Measurements from ENCODE around the gene TBXAS1. TPM values are rescaled to one million over a fixed set of nuclear protein-coding genes. Genes with fewer than 3 reads are reported as not detected.

TBXAS1 gene
- total RNA-seq, 1 donor from 2014 or later: 3.5 TPM

DNA sequence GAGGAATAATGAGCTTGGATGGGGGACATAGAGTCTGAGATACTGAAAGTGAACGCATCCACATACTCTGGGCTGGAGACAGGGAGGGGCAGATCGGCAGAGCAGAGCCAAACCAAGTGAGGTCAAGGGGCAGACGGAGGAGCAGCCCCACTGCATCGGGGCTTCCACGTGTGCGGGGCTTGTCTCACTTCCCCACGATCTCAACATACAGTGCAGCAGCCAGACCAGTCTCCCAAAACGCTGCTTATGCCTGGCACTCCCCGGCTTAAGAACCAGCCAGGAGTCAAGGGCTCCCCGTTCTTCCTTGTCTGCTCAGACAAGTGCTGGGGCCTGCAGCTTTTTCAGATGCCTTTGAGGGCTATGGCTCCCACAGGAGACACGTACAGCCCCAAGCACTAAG, 190.1 kb downstream of the TBXAS1 start:
- intact Hi-C loops (cut with micrococcal nuclease): no loop called here
- H3K4me3 Mint-ChIP-seq: no peak overlapping the region
- no peak for DNase-seq
- H3K27ac Mint-ChIP-seq: peak overlapping the region; percentile 2
- peaks cover 22% of the 10 kb centered on the region for H3K36me3 Mint-ChIP-seq (ENCODE audit: low read depth)
- H3K4me1 Mint-ChIP-seq: no peaks in the 10 kb centered on the region
- H3K27me3 Mint-ChIP-seq: no peaks in the 10 kb centered on the region
- no peaks in the 10 kb centered on the region for H3K9me3 Mint-ChIP-seq

DNA sequence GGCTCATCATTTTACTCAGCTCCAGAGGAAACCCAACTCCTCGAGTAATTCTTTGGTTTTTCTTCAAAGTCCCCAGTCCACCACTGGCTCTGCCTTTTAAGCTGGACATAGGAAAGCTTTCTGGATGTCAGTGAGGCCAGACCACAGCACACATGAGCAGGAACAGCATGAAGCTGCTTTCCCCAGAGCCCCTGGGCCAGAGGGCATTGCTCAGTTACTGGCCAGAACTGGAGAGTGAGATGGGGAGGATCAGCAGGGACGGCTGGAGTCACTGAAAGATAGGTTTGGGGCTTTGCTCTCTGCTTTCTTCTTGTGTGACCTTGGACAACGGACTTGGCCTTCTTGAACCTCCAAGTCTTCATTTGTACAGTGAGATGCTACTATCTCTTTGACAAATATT, 190.5 kb downstream of the TBXAS1 start:
- H3K27me3 Mint-ChIP-seq: no peaks in the 10 kb centered on the region
- no peaks in the 10 kb centered on the region for H3K4me1 Mint-ChIP-seq
- no peak overlapping the region for H3K4me3 Mint-ChIP-seq
- H3K27ac Mint-ChIP-seq: no peak overlapping the region
- H3K36me3 Mint-ChIP-seq (ENCODE audit: low read depth): peaks cover 27% of the 10 kb centered on the region
- no peak for DNase-seq
- no peaks in the 10 kb centered on the region for H3K9me3 Mint-ChIP-seq
- intact Hi-C loops (cut with micrococcal nuclease): no loop called here

DNA sequence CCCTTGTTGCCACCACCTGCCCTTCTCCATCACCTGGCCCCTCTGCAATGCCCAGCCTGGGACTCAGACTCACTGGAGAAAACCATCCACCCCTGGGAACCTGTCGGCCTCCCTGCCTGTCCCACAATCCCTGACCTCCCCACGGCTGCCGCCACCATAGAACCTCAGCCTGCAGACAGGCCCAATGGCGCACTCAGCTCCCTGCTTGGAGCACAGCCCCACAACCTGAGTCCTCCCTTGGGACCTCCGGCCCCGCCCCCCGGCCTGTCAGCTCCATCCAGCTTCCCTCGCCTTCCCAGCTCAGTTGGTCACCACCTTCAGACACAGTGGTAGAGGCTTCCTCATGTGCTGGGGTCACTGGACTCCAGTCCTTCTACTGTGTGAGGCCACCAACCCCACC, 192.5 kb downstream of the TBXAS1 start:
- peaks cover 36% of the 10 kb centered on the region for H3K36me3 Mint-ChIP-seq (ENCODE audit: low read depth)
- no peaks in the 10 kb centered on the region for H3K27me3 Mint-ChIP-seq
- H3K9me3 Mint-ChIP-seq: no peaks in the 10 kb centered on the region
- intact Hi-C loops (cut with micrococcal nuclease): no loop called here
- no peak for DNase-seq
- H3K27ac Mint-ChIP-seq: no peak overlapping the region
- no peaks in the 10 kb centered on the region for H3K4me1 Mint-ChIP-seq
- H3K4me3 Mint-ChIP-seq: no peak overlapping the region

DNA sequence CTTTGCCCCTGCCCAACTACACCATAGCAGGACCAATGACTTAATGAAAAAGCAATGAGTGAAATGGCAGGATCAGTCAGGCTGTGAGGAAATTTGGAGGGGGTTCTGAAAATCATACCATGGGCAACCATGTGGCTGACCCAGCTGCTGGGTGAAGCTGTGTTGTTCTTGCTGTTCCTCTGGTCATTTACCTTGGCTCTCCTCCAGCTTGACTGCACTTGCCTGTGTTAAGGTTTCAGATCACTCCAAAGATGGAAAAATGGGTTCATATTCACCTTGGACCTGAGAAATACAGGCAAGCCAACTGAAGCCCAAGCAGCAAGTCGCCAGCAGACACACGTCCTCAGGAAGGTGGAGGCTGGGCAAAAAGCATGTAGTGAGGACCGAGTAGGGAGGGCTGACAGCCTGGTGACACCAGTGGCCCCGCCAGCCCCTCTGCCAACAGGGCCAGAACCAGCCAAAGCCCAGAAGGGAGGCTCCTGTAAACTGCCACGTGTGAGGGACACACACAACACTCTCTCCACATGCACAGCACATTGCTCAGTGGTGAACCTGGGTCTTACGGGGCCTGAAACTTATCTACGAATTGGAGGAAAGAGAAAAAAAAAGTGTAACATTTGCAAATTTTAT, 193.6 kb downstream of the TBXAS1 start:
- intact Hi-C loops (cut with micrococcal nuclease): no loop called here
- no peak overlapping the region for H3K27ac Mint-ChIP-seq
- H3K4me3 Mint-ChIP-seq: no peak overlapping the region
- no peaks in the 10 kb centered on the region for H3K4me1 Mint-ChIP-seq
- no peaks in the 10 kb centered on the region for H3K9me3 Mint-ChIP-seq
- peaks cover 43% of the 10 kb centered on the region for H3K36me3 Mint-ChIP-seq (ENCODE audit: low read depth)
- no peak for DNase-seq
- no peaks in the 10 kb centered on the region for H3K27me3 Mint-ChIP-seq

DNA sequence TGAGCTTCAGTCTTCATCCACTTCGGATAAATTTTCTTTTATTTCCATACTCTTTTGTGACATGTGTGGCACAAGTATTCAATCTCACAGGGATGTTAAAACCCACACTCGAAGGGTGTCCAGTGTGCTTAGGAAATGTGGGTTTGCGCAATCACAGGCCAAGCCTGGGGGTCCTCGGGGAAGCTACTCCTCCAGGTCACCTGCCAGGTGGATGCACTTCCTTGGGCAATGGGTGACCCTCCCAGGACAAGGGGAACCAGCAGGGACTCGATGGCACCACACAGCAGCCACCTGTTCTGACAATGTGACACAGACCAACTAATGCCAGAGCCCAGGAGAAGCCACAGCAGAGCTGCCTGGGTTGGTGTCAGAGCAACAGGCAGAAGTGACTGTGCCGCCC, 194.7 kb downstream of the TBXAS1 start:
- peaks cover 3% of the 10 kb centered on the region for H3K4me1 Mint-ChIP-seq
- H3K4me3 Mint-ChIP-seq: no peak overlapping the region
- H3K9me3 Mint-ChIP-seq: no peaks in the 10 kb centered on the region
- no peak overlapping the region for H3K27ac Mint-ChIP-seq
- no peak for DNase-seq
- H3K27me3 Mint-ChIP-seq: no peaks in the 10 kb centered on the region
- peaks cover 48% of the 10 kb centered on the region for H3K36me3 Mint-ChIP-seq (ENCODE audit: low read depth)
- intact Hi-C loops (cut with micrococcal nuclease): no loop called here

DNA sequence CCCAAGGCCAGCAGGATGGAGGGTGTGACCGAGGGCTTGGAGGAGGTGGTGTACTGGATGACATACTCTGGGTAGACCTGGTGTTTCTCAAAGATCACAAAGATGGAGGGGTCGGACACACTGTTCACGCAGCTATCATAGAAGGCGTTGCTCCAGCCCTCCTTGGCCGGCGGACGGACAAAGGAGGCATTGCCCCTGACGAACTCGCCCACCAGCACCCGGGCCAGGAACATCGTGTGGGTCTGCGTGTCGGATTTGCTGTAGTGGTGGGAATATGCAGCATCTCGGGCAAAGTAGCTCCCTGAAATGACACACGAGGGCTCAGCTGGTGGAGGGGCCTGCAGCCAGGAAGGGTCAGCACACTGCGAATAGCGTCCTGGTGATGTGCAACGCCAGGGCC, 195.5 kb downstream of the TBXAS1 start:
- peaks cover 3% of the 10 kb centered on the region for H3K4me1 Mint-ChIP-seq
- intact Hi-C loops (cut with micrococcal nuclease): no loop called here

DNA sequence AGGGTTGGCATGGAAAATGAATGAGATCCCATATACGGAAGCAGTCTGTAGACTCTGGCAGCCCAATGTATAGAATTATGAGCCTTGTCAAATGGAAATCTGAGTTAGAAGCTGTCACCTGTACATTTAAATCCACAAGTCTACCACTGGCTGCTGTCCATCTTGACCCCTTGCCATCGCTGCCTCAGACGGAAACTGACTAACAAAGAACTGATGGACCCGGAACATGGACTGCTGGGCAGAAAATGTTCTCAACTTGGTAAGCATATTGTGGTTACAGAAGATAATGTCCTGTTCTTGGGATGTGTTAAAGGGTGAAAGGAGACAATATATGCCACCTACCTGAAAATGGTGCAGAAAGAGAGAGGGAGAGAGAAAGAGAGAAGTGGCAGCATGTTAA, 196.2 kb downstream of the TBXAS1 start:
- DNase-seq: no peak
- Mint-ChIP-seq H3K36me3 (ENCODE audit: low read depth) (peaks cover 54% of the 10 kb centered on the region), H3K27ac (no peak overlapping the region), H3K9me3 (no peaks in the 10 kb centered on the region), H3K4me3 (no peak overlapping the region), H3K4me1 (peaks cover 6% of the 10 kb centered on the region), H3K27me3 (no peaks in the 10 kb centered on the region)
- intact Hi-C loops (cut with micrococcal nuclease): no loop called here

More for the DNA sequence above, 195.5 kb downstream of the TBXAS1 start:
- no peaks in the 10 kb centered on the region for H3K9me3 Mint-ChIP-seq
- H3K27ac Mint-ChIP-seq: no peak overlapping the region
- no peaks in the 10 kb centered on the region for H3K27me3 Mint-ChIP-seq
- H3K36me3 Mint-ChIP-seq (ENCODE audit: low read depth): peaks cover 50% of the 10 kb centered on the region
- no peak for DNase-seq
- no peak overlapping the region for H3K4me3 Mint-ChIP-seq

DNA sequence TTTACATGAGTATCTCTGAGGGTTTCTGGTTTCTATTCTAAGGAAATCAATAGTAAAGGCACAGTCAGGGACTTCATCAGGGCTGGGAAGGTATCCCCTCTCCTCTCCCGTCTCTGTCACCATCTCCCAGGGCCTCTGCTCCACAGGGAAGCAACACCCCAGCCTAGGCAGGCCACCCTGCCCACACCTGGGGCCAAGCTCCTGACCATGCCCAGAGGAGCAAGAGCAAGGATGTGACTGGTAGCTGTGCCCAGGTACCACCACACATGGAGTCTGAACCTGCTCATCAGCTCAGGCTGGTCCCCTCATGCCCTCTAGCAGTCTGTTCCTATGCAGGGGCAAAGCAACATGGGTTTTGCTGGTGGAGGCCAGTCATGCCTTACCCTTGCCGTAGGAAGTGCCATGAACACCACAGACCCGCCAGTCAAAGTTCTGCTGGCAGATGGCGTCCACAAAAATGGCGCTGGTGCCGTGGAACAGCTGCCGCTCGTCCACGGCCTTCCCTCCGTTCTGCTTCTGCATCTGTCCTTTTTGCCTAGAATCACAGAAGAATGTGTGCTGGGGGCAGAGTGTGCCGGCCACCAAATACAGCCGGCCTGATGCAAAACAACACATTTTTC, 196.9 kb downstream of the TBXAS1 start:
- no peak overlapping the region for H3K27ac Mint-ChIP-seq
- DNase-seq: no peak
- no peaks in the 10 kb centered on the region for H3K27me3 Mint-ChIP-seq
- H3K4me1 Mint-ChIP-seq: peaks cover 6% of the 10 kb centered on the region
- no peak overlapping the region for H3K4me3 Mint-ChIP-seq
- H3K9me3 Mint-ChIP-seq: no peaks in the 10 kb centered on the region
- intact Hi-C loops (cut with micrococcal nuclease): no loop called here
- H3K36me3 Mint-ChIP-seq (ENCODE audit: low read depth): peaks cover 60% of the 10 kb centered on the region

DNA sequence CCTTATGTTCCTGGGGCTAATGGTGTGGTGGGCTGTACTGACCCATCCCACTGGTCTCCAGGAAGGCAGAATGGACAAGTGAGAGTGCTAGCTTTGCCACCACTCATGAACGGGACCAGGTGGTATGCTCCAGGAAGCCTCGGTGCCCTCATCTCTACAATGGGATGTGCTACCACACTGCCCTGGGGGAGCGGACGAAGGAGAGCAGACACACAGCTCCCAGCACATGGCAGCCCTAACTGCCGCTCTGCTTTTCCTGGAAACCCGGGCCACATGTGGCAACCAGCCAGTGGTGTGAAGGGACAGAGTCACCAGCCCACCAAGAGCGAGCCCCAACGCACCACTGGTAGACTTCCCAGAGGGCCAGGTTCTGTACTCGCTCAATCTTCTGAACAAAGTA, 197.9 kb downstream of the TBXAS1 start:
- intact Hi-C loops (cut with micrococcal nuclease): no loop called here
- no peaks in the 10 kb centered on the region for H3K27me3 Mint-ChIP-seq
- peaks cover 6% of the 10 kb centered on the region for H3K4me1 Mint-ChIP-seq
- H3K4me3 Mint-ChIP-seq: no peak overlapping the region
- H3K9me3 Mint-ChIP-seq: no peaks in the 10 kb centered on the region
- H3K36me3 Mint-ChIP-seq (ENCODE audit: low read depth): peaks cover 65% of the 10 kb centered on the region
- no peak overlapping the region for H3K27ac Mint-ChIP-seq
- DNase-seq: no peak

DNA sequence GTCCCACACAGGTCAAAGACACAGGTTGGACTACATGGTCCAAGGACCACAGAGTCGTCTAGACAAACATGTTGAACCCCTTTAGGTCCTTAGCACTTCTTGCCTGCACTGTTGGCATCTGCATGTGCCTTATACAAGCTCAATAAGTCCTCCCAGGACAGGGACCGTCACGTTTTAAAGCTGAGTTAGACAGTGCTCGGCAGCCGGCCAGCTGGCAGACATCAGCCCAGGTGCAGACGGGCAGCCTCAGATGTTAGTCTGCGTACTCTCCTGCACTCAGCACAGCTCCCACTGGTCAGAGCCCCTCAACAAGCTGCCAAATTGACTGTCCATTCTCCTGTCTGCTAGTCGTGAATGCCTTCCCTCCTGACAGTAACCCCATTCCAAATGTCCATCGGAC, 198.8 kb downstream of the TBXAS1 start:
- Mint-ChIP-seq H3K9me3 (no peaks in the 10 kb centered on the region), H3K27ac (no peak overlapping the region), H3K36me3 (ENCODE audit: low read depth) (peaks cover 64% of the 10 kb centered on the region), H3K27me3 (no peaks in the 10 kb centered on the region), H3K4me3 (no peak overlapping the region), H3K4me1 (peaks cover 10% of the 10 kb centered on the region)
- intact Hi-C loops (cut with micrococcal nuclease): no loop called here
- DNase-seq: no peak

DNA sequence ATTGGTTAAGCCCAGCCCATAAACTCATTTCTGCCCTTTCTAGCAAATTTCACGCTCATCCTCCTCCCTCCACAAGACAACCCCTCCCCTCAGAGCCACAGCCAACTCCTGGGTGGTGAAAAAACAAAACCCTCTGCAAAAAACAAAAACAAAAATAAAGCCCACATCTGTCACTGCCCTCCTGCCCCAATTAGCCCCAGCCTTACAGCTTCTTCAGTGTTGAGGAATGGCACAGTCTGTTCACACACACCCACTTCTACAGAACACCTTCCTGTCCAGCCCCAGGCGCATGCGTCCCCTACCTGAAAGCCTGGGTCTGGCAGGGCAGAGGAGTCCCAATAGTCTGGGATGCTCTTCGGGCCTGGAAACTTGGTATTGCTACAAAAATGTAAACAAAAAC, 199.2 kb downstream of the TBXAS1 start:
- DNase-seq: no peak
- Mint-ChIP-seq H3K36me3 (ENCODE audit: low read depth) (peaks cover 62% of the 10 kb centered on the region), H3K4me1 (peaks cover 10% of the 10 kb centered on the region), H3K27me3 (no peaks in the 10 kb centered on the region), H3K9me3 (no peaks in the 10 kb centered on the region), H3K4me3 (no peak overlapping the region), H3K27ac (no peak overlapping the region)
- intact Hi-C loops (cut with micrococcal nuclease): no loop called here

DNA sequence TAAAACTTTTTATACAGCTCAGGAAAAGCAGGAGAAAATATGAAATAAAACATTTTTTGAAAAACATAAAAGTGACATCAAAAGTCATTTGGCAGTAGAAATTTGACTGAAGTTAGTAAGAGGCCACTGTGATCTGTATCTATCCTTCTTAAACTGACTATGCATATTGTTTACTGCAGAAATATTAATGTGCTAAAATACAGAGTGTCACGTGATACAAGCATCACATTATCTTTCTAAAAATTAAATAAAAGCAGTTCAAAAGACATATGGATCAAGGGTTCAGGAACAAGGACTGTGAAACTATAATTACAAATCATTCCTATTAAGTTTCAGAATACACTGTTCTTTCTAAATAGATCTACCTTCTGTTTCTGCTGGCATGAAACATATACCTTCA, 200.0 kb downstream of the TBXAS1 start:
- no peak for DNase-seq
- Mint-ChIP-seq H3K27me3 (no peaks in the 10 kb centered on the region), H3K4me3 (no peak overlapping the region), H3K27ac (no peak overlapping the region), H3K9me3 (no peaks in the 10 kb centered on the region), H3K4me1 (peaks cover 13% of the 10 kb centered on the region), H3K36me3 (ENCODE audit: low read depth) (peaks cover 62% of the 10 kb centered on the region)
- intact Hi-C loops (cut with micrococcal nuclease): no loop called here

DNA sequence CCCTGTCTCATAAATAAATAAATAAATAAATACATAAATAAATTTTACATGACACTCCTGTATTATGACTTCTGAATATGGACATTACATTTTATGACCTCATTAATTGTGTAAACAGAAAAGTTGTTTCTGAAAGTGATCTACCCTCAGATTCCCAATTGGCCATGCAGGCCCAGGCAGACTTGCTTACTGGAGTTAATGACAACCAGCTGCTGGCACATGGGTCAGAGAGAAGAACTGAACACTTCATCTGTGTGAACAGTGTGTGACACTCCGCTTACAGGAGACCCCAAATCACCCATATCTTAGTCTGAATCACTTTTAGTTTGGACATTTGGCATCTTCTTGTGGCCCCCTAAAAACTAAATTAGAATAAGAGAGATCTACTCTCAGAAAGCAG, 202.3 kb downstream of the TBXAS1 start:
- Mint-ChIP-seq H3K4me3 (no peak overlapping the region), H3K36me3 (ENCODE audit: low read depth) (peaks cover 61% of the 10 kb centered on the region), H3K4me1 (peaks cover 20% of the 10 kb centered on the region), H3K9me3 (no peaks in the 10 kb centered on the region), H3K27ac (no peak overlapping the region), H3K27me3 (no peaks in the 10 kb centered on the region)
- DNase-seq: no peak
- intact Hi-C loops (cut with micrococcal nuclease): no loop called here

DNA sequence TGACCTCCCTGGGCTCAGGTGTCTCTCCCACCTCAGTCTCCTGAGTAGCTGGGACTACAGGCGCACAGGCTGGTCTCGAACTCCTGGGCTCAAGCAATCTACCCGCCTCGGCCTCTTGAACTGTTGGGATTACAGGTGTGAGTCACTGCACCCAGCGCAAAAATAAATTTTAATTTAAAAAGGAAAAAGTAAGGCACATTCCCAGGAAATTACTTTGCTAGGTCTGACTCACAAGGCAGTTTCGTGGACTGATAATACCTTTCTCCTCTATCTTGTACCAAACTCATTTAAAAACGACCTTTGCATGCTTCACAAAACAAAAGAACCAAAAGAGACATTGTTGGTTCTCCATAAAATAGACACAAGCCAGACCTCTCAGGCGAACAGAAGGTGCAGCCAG, 204.0 kb downstream of the TBXAS1 start:
- Mint-ChIP-seq H3K4me3 (no peak overlapping the region), H3K27ac (no peak overlapping the region), H3K9me3 (no peaks in the 10 kb centered on the region), H3K4me1 (peaks cover 27% of the 10 kb centered on the region), H3K27me3 (no peaks in the 10 kb centered on the region), H3K36me3 (ENCODE audit: low read depth) (peaks cover 67% of the 10 kb centered on the region)
- DNase-seq: no peak
- intact Hi-C loops (cut with micrococcal nuclease): no loop called here

DNA sequence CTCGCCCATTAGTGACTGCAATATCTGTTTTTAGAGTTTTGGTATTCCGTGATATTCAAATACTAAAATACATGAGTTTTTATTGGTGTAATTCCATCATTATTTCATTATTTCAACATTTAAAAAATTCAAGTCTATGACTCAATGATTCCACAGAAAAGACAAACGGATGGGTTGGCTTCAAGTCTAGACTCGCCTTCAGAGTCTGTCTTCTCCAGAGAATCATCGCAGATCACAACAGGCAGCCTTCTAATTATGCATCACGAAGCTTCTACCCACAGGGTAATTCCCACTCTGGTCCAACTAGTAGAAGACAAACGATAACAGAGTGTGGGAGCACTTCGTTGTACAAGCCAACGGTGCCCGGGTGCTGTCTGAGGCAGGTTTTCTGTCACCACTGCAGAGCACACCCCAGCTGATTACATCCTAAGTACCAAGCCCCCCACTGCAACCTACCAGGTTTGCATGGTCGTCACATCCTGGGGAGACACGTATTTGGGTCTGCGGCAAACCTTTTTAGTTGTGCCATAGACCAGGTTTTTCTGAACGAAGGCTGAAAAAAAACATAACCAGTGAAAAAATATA, 204.8 kb downstream of the TBXAS1 start:
- H3K9me3 Mint-ChIP-seq: no peaks in the 10 kb centered on the region
- peaks cover 27% of the 10 kb centered on the region for H3K4me1 Mint-ChIP-seq
- H3K27ac Mint-ChIP-seq: no peak overlapping the region
- peaks cover 64% of the 10 kb centered on the region for H3K36me3 Mint-ChIP-seq (ENCODE audit: low read depth)
- intact Hi-C loops (cut with micrococcal nuclease): no loop called here
- no peaks in the 10 kb centered on the region for H3K27me3 Mint-ChIP-seq
- no peak for DNase-seq
- H3K4me3 Mint-ChIP-seq: no peak overlapping the region

Data from activated CD4-positive, alpha-beta T cell treated with anti-CD3 and anti-CD28 coated beads, Interleukin-2, amount 10 ng/mL, durations not matched to agents 24 days and 14 days (primary cell).